HG03460 (cell line): Measurements from ENCODE around the gene DNM3.

Experiments
- ATAC-seq: cut with Tn5 transposase; IDR thresholded peaks from one replicate; pipeline ENCODE4 v1.9.1; 2021; ENCODE audit not compliant: unreplicated experiment

The DNM3 gene

GRCh38 chr1:172162236-172162635, 320.9 kb downstream of the DNM3 start:
- ATAC-seq, result no peak

- ATAC-seq, result no peak
Observed at GRCh38 chr1:172163498-172164215, 322.4 kb downstream of the DNM3 start.

GRCh38 chr1:172165403-172165802, 324.1 kb downstream of the DNM3 start:
- ATAC-seq, result no peak

GRCh38 chr1:172167796-172168596, 326.7 kb downstream of the DNM3 start:
- ATAC-seq, result no peak

GRCh38 chr1:172168597-172168872, 327.2 kb downstream of the DNM3 start:
- no peak for ATAC-seq

GRCh38 chr1:172169836-172170235, 328.5 kb downstream of the DNM3 start:
- ATAC-seq, result no peak

GRCh38 chr1:172172352-172172831, 331.1 kb downstream of the DNM3 start:
- no peak for ATAC-seq

- no peak for ATAC-seq
Observed at GRCh38 chr1:172176206-172176605, 334.9 kb downstream of the DNM3 start.

- no peak for ATAC-seq
Observed at GRCh38 chr1:172177849-172178248, 336.6 kb downstream of the DNM3 start.

- ATAC-seq, result no peak
Observed at GRCh38 chr1:172178886-172179285, 337.6 kb downstream of the DNM3 start.

GRCh38 chr1:172179918-172180317, 338.6 kb downstream of the DNM3 start:
- no peak for ATAC-seq

- peak; percentile 65 for ATAC-seq
Observed at GRCh38 chr1:172180501-172181285, 339.4 kb downstream of the DNM3 start.

GRCh38 chr1:172184506-172185191, 343.4 kb downstream of the DNM3 start:
- ATAC-seq, result no peak

- ATAC-seq, result peak; percentile 57
Observed at GRCh38 chr1:172185211-172185610, 343.9 kb downstream of the DNM3 start.

- no peak for ATAC-seq
Observed at GRCh38 chr1:172185996-172186395, 344.7 kb downstream of the DNM3 start.

- ATAC-seq, result no peak
Observed at GRCh38 chr1:172201572-172201971, 360.3 kb downstream of the DNM3 start.

- ATAC-seq, result no peak
Observed at GRCh38 chr1:172203135-172203823, 362.0 kb downstream of the DNM3 start.

GRCh38 chr1:172203902-172204301, 362.6 kb downstream of the DNM3 start:
- no peak for ATAC-seq

- no peak for ATAC-seq
Observed at GRCh38 chr1:172206256-172206655, 365.0 kb downstream of the DNM3 start.

GRCh38 chr1:172208635-172209034, 367.3 kb downstream of the DNM3 start:
- no peak for ATAC-seq

- no peak for ATAC-seq
Observed at GRCh38 chr1:172211221-172211620, 369.9 kb downstream of the DNM3 start.
